Measurements from ENCODE around the gene DNLZ.
A peak's percentile ranks its signal among the peaks of the same experiment; 100 is the strongest.

The DNLZ gene

DNA sequence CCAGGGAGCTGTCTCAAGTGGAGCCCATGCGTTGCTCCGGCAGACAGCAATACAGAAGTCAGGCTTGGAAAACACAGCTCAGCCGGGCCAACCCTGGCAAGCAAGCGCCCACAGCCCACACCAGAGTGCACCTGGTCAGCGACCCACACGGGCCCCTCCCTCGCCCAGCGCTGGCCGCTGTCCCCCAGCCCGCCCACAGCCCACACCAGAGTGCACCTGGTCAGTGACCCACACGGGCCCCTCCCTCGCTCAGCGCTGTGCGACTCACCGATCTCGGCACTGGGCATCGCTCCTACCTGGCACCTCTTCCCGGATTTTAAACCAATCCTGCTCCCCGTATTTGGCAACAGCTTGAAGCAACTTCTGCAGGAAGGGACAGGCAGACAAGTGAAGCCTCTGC lies 23.7 kb upstream of the DNLZ start:
- TF ChIP-seq GATA2 (IDR thresholded peaks at IDR 0.05; ENCODE audit: low read depth, low read length) (no peak), GATA3 (IDR thresholded peaks at IDR 0.05; ENCODE audit: low read depth, low read length) (no peak)

DNA sequence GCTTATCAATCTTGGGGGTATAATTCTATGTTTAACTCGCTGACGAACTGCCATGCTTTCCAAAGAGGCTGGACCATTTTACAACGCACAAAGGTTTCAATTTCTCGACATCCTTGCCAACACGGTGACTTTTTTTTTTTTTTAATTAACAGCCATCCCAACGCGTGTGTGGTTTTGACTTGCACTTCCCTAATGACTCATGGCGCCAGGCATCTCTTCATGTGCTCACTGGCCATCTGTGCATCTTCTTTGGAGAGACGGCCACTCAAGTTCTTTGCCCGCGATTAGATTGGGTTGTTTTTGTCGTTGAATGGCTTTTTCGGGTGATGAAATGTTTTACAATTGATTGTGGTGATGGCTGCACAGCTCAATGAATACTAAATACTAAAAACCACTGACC lies 22.5 kb upstream of the DNLZ start:
- TF ChIP-seq GATA3 (IDR thresholded peaks at IDR 0.05; ENCODE audit: low read depth, low read length) (no peak), GATA2 (IDR thresholded peaks at IDR 0.05; ENCODE audit: low read depth, low read length) (no peak)

DNA sequence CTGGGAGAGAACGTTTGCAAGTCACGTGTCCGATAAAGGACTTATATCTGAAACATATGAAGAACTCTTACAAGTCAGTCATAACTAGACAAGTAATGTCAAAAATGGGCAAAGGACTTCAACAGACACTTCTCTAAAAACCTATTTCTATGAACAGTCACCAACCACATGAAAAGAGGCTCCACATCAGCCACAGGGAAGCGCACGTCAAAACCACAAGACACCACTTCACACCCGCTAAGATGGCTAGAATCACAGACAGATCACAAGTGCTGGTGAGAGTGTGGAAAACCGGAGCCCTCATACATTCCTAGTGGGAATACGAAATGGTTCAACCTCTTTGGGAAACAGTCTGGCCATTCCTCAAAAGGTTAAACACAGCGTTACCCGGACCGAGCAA lies 21.5 kb upstream of the DNLZ start:
- TF ChIP-seq GATA3 (IDR thresholded peaks at IDR 0.05; ENCODE audit: low read depth, low read length) (no peak), GATA2 (IDR thresholded peaks at IDR 0.05; ENCODE audit: low read depth, low read length) (no peak)

DNA sequence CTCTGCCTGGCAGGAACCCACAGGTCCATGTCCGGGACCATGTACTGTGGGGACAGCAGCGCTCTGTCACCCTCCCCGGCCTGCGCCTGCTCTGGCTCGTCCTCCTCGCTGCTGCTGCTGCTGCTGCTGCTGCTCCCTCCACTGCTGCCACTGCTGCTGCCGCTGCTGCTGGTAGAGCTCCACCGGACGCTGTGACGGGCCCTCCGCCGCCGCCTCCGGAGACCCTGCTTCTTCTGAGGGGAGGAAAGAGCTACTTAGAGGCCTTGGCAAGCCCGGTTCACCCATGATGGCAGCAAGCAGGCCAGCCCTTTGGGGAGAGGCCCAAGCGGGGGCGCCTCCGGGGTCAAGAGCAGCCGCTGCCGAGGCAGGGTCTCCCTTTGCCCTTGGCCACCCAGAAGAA lies 19.9 kb upstream of the DNLZ start:
- TF ChIP-seq GATA2 (IDR thresholded peaks at IDR 0.05; ENCODE audit: low read depth, low read length) (no peak), GATA3 (IDR thresholded peaks at IDR 0.05; ENCODE audit: low read depth, low read length) (no peak)

DNA sequence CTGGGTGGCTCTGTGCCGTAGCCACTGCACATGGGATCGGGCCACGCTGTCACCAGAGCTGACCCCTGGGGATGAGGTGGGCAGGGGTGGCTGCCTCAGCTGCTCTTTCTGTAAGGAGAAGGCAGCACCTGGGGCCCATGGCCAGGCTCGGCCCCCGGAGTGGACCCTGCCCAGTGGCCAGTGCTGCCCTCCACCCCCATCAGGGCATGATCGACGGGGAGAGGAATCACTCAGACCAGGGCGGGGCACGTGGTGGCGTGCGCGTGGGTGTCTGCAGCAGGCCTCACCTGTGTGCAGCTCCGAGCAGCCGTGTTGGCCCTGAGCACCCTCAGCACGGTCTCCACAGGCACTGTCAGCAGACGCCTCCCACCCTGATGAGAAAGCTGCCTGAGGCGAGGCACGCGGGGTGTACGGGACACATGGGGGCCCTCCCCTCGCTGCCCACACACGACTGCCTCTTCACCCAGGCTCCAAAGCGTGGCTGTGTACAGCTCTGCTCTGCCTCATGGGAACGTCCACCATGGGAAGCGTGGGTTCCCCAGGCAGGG lies 18.5 kb upstream of the DNLZ start:
- no peak for TF ChIP-seq GATA3 (IDR thresholded peaks at IDR 0.05; ENCODE audit: low read depth, low read length)
- no peak for TF ChIP-seq GATA2 (IDR thresholded peaks at IDR 0.05; ENCODE audit: low read depth, low read length)

DNA sequence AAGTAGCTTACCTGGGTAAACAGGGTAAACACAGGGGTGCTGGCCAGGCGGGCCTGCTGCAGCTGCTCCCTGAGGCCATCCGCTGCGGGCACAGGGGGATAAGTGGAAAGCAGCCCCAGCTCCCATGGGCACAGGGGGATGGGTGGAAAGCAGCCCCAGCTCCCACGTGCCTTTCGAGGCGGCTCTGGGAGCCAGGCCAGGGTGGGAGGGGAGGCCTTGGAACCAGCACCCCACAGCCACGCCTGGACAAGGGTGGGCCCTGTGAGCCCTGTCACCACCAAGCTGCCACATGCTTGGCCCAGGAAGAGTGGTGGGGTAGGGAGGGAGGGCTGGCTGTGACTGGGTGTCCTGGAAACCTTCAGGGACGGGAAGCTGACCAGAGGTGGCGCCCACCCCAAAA lies 17.8 kb upstream of the DNLZ start:
- no peak for TF ChIP-seq GATA3 (IDR thresholded peaks at IDR 0.05; ENCODE audit: low read depth, low read length)
- TF ChIP-seq GATA2 (IDR thresholded peaks at IDR 0.05; ENCODE audit: low read depth, low read length): no peak

DNA sequence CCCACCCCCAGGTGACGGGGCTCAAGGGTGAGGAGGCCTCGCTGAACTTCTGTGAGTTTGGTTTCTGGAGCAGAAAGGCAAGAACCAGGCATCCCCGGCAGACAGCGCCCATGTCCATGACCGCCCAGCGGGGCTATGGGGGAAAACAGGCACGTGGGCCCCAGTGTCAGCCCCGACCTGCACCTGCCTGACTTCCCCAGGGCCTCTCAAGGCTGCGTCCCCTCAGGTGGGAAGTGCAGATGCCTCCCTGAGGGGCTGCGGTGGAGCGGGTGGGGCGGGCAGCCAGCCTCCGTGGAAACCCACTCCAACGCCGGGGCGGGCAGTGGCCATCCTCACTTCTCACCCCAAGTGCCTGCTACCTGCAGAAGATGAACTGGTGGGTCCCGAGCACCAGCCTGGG lies 16.8 kb upstream of the DNLZ start:
- no peak for TF ChIP-seq GATA2 (IDR thresholded peaks at IDR 0.05; ENCODE audit: low read depth, low read length)
- no peak for TF ChIP-seq GATA3 (IDR thresholded peaks at IDR 0.05; ENCODE audit: low read depth, low read length)

DNA sequence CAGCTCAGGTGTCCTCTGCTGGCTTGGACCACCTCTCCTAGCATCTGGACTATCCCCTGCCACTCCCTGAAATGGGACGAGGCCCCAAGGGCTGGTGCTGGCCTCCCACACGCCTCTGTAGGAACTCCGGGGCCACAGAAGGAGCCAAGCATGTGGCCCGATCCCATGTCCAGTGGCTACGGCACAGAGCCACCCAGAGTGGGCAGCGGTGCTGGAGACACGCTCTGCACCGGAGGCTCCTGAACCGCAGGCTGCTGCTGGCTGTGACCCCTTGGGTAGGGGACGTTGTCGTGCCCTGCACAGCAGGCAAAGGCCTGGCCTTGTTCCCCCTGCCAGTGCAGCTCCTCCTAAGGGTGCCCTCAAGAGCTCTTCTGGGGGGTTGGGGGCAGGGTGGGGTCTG lies 16.3 kb upstream of the DNLZ start:
- no peak for TF ChIP-seq GATA3 (IDR thresholded peaks at IDR 0.05; ENCODE audit: low read depth, low read length)
- TF ChIP-seq GATA2 (IDR thresholded peaks at IDR 0.05; ENCODE audit: low read depth, low read length): no peak

DNA sequence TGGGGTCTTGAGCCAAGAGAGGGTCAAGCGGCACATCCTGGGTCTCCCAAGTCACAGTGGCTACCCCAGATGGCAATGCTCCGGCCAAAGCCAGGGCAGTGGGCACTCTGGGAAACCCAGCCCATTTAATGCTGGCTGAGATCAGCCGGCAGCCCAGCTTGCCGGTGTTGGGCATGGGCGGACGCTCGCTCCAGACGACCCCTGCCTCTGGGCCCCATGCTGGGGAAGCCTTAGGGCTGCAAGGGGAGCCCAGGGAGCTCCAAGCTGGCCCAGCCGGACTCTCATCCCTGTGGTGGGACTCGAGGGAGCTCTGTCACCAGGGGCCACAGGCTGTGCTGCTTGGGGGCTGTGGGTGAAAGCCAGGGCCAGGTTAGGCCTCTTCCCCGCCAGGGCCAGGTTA lies 15.9 kb upstream of the DNLZ start:
- no peak for TF ChIP-seq GATA3 (IDR thresholded peaks at IDR 0.05; ENCODE audit: low read depth, low read length)
- no peak for TF ChIP-seq GATA2 (IDR thresholded peaks at IDR 0.05; ENCODE audit: low read depth, low read length)

DNA sequence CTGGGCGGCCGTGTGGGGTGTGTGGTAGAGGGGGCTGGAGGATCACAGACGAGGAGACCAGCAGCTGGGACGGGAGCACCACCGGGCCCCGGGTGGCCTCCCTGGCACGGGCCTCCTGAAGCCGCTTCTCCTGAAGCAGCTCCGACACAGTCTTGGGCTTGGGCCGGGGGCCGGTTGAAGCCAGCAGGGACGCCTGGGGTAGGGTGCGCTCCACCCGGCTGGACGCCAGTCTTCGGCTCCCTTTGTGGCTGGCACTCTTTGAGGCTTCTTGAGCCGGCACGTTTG lies 15.4 kb upstream of the DNLZ start:
- TF ChIP-seq GATA2 (IDR thresholded peaks at IDR 0.05; ENCODE audit: low read depth, low read length) (no peak), GATA3 (IDR thresholded peaks at IDR 0.05; ENCODE audit: low read depth, low read length) (no peak)

DNA sequence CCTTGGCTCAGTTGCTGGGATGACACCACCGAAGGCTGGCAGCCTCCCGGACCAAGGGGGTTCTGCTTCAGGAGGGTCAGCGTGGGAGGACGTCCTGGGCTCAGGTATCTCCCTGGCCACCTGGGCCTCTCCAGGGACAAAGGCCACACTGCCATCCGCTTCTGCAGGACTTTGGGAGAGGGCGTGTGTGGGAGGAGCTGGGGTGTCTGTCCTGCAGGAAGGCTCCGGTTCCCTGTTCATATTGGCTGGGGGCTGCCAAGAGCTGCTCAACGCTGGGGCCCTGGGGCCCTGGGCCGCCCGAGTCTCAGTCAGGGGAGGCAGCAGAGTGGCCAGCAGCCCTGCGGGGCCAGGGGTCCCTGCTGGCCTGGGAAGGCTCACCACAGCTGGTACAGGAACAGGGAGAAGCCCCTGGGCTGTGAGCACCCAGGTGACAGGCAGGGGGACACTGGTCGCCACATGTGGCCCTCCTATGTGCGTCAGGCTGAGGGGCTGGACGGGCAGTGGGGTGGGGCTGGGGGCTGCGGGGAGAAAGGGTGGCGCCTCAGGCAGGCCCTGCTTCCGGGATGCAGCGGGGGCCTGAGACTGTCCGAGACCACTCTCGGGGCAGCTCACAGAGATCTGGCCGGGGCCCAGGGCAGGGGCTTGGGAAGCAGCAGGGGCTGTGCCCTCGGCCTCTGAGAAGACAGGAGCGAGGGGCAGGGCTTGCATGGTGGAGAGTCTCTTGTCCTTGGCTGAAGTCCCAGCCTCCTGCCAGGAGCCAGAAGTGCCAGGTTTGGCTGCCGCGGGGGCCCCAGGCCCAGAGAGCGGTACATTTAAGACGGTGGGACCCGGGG lies 14.8 kb upstream of the DNLZ start:
- TF ChIP-seq GATA2 (IDR thresholded peaks at IDR 0.05; ENCODE audit: low read depth, low read length) (no peak), GATA3 (IDR thresholded peaks at IDR 0.05; ENCODE audit: low read depth, low read length) (no peak)

DNA sequence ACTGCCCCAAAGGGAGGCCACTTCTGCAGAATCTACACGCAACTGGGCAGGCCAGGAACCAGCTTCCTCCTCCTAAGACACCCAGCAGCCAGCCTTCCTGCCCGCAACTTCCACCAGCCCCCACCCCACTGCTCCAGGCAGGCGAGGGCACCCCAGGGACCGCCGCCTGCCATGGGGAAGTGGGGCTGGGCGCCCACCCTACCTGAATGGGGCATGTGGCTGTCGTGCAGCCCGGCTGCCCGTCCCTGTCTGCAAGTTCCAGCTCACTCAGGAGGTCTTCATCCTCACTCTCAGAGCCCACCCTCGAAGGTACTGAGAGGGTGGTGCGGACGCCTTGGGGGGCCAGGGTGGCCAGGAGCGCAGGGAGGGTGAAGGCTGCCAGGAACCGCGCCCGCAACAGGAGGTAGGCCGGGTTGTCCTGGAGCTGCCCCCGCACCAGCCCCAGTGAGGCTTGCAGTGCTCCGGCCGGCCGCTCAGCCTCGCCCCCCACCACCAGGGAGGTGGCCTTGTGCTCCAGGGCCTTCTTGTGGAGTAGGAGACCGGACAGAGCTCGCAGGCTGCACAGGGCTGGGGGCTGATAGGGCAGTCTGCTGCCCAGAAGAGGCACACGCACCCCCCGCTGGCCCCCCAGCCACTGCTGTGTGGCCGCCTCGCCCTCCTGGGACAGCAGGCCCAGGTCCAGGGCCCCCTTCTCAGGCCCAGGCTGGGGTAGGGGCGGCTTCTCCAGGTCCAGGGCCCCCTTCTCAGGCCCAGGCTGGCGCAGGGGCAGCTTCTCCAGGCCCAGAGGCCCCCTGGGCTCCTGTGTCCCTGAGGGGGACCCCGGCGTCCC lies 14.0 kb upstream of the DNLZ start:
- TF ChIP-seq GATA2 (IDR thresholded peaks at IDR 0.05; ENCODE audit: low read depth, low read length) (no peak), GATA3 (IDR thresholded peaks at IDR 0.05; ENCODE audit: low read depth, low read length) (no peak)

DNA sequence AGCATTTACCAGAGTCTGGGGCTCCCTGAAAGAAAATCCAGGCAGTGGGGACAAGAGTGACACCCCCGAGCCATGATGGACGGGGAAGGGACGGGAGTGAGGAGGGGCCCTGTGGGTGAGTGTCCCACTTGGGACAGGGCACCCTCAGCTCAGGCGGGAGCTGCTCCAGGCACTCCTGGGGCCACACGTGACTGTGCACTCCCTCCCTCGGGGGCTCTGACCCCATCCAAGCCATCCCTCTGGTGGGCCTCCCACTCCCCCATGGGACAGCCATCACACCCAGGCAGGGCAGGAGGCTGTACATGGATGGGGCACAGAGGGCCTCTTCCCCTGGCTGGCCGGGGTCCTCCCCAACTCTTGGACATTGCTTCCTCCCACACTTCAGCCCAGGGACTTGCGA lies 12.9 kb upstream of the DNLZ start:
- no peak for TF ChIP-seq GATA2 (IDR thresholded peaks at IDR 0.05; ENCODE audit: low read depth, low read length)
- no peak for TF ChIP-seq GATA3 (IDR thresholded peaks at IDR 0.05; ENCODE audit: low read depth, low read length)

DNA sequence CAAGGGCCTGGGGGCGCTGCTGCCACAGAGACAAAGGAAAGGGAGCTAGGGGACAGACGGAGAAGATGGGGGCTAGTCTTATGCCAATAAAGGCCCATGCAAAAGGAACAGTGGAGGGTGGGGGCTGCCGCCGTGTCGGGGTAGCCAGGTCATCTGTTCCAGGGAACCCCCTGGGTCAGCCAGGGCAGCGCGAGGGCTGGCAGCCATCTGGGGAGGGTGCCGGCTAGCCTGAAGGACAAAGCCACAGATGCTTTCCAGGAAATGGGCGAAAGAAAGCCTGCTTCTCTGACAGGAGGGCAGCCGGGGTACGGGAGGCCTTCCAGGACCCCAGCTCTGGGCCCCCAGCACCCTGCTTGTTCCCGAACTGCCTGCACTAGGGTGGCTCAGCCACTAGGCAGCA lies 11.6 kb upstream of the DNLZ start:
- TF ChIP-seq GATA2 (IDR thresholded peaks at IDR 0.05; ENCODE audit: low read depth, low read length): peak; percentile 45; the same call in 1 of the 2 replicates
- TF ChIP-seq GATA3 (IDR thresholded peaks at IDR 0.05; ENCODE audit: low read depth, low read length): no peak

DNA sequence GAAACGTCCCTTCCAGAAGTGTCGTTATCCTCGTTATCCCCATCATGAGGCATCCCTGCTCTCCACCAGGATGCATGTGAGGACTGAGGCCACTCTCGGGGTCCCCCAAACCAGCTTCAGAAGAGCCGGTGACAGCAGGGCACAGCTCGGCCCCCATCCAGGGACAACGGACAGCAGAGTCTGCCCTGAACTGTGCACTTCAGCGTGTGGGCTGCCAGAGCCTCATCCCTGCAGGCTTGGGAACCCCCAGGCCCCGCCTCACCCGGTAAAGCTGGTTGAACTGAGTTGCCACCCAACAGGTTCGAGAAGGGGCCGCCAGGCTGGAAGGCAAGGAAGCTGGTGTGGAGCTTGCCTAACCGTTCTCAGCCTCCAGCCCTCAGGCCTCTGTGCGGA lies 10.6 kb upstream of the DNLZ start:
- TF ChIP-seq GATA3 (IDR thresholded peaks at IDR 0.05; ENCODE audit: low read depth, low read length) (no peak), GATA2 (IDR thresholded peaks at IDR 0.05; ENCODE audit: low read depth, low read length) (no peak)

Measured in SH-SY5Y (cell line).